Activated T-helper 17 cell treated with anti-CD3 and anti-CD28 coated beads, Interleukin-2, amount 50 U/mL, for 72 hours (primary cell): Measurements from ENCODE around the gene CAMK2B. TPM values are rescaled to one million over a fixed set of nuclear protein-coding genes. Genes with fewer than 3 reads are reported as not detected.
"Not testable (repeated sequence)": the region's sequence is repeated elsewhere in the genome, so short reads cannot be mapped to it uniquely, and the experiment has no call there.

Experiments used
- ATAC-seq: fragments of 150-1000 bp; cut with Tn5 transposase; replicated peaks from 2 replicates; pipeline ENCODE4 v1.10.0; 2021; ENCODE audit warnings: mild to moderate bottlenecking, moderate library complexity
- H3K27ac Mint-ChIP-seq: one replicate; pipeline ENCODE4 v1.8.0; 2022; ENCODE audit warnings: mixed read lengths
- H3K27me3 Mint-ChIP-seq: one replicate; pipeline ENCODE4 v1.8.0; 2022; ENCODE audit warnings: mixed read lengths
- H3K36me3 Mint-ChIP-seq: one replicate; pipeline ENCODE4 v1.8.0; 2022; ENCODE audit warnings: low read depth, mild to moderate bottlenecking, mixed read lengths
- H3K4me1 Mint-ChIP-seq: one replicate; pipeline ENCODE4 v1.8.0; 2022; ENCODE audit warnings: mixed read lengths
- H3K4me3 Mint-ChIP-seq: one replicate; pipeline ENCODE4 v1.8.0; 2022; ENCODE audit warnings: mild to moderate bottlenecking, mixed read lengths
- H3K9me3 Mint-ChIP-seq: one replicate; pipeline ENCODE4 v1.8.0; 2022; ENCODE audit warnings: mixed read lengths
- total RNA-seq, 2 donors: library from RNA; stranded (reverse); gene quantifications; one replicate each; pipeline ENCODE4 v1.2.3, GENCODE V29; 2022

CAMK2B gene
- total RNA-seq, 2 donors from 2014 or later: 1.0 to 1.7 TPM

GRCh38 chr7:44200163-44200562, 125.2 kb downstream of the CAMK2B start:
- not testable (repeated sequence) for H3K9me3 Mint-ChIP-seq
- peak overlapping the region; percentile 81 for H3K4me3 Mint-ChIP-seq

DNA sequence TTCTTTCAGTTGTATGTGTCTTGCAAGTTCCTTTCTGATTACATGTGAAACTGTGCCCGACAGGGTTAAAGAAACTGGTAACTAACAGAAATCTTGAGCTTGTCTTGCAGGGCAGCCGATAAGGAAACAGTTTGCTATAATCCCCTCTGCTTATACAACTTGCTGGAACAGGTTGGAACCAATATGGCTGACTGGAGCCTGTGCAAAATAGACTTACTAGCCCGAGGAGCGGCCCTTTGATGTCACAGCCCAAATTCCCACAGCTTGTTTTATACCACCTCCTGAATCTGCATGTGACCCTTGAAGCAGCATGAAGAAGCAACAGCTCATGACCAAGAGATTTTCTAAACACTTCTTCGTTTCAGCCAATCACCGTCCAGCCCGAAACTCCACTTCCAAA, 127.9 kb downstream of the CAMK2B start:
- no peak for ATAC-seq

More at GRCh38 chr7:44200163-44200562, 125.2 kb downstream of the CAMK2B start:
- peaks cover 18% of the 10 kb centered on the region for H3K36me3 Mint-ChIP-seq
- H3K27ac Mint-ChIP-seq, ATAC-seq, H3K27me3 Mint-ChIP-seq: not testable (repeated sequence)
- peaks cover 22% of the 10 kb centered on the region for H3K4me1 Mint-ChIP-seq

GRCh38 chr7:44196450-44196872, 128.9 kb downstream of the CAMK2B start:
- H3K27ac Mint-ChIP-seq: no peak overlapping the region
- H3K36me3 Mint-ChIP-seq: no peaks in the 10 kb centered on the region
- H3K27me3 Mint-ChIP-seq: peaks cover 14% of the 10 kb centered on the region
- ATAC-seq: no peak
- H3K4me1 Mint-ChIP-seq: peaks cover 3% of the 10 kb centered on the region
- H3K9me3 Mint-ChIP-seq: no peaks in the 10 kb centered on the region
- no peak overlapping the region for H3K4me3 Mint-ChIP-seq

More for the DNA sequence above, 127.9 kb downstream of the CAMK2B start:
- Mint-ChIP-seq H3K4me3 (no peak overlapping the region), H3K4me1 (peaks cover 13% of the 10 kb centered on the region), H3K27me3 (peaks cover 12% of the 10 kb centered on the region), H3K27ac (no peak overlapping the region), H3K9me3 (no peaks in the 10 kb centered on the region), H3K36me3 (no peaks in the 10 kb centered on the region)

GRCh38 chr7:44195889-44196288, 129.5 kb downstream of the CAMK2B start:
- H3K36me3 Mint-ChIP-seq: no peaks in the 10 kb centered on the region
- peaks cover 3% of the 10 kb centered on the region for H3K4me1 Mint-ChIP-seq
- H3K4me3 Mint-ChIP-seq: no peak overlapping the region
- no peaks in the 10 kb centered on the region for H3K9me3 Mint-ChIP-seq
- peaks cover 14% of the 10 kb centered on the region for H3K27me3 Mint-ChIP-seq
- H3K27ac Mint-ChIP-seq: no peak overlapping the region
- ATAC-seq: no peak

- Mint-ChIP-seq H3K27ac (no peak overlapping the region), H3K4me3 (no peak overlapping the region), H3K9me3 (no peaks in the 10 kb centered on the region), H3K27me3 (peaks cover 14% of the 10 kb centered on the region), H3K36me3 (no peaks in the 10 kb centered on the region), H3K4me1 (peaks cover 3% of the 10 kb centered on the region)
- ATAC-seq: no peak
Observed at GRCh38 chr7:44194562-44195145, 130.7 kb downstream of the CAMK2B start.

GRCh38 chr7:44194069-44194468, 131.3 kb downstream of the CAMK2B start:
- Mint-ChIP-seq H3K4me3 (no peak overlapping the region), H3K27ac (peak overlapping the region; percentile 5), H3K36me3 (no peaks in the 10 kb centered on the region), H3K4me1 (peaks cover 3% of the 10 kb centered on the region), H3K27me3 (peaks cover 14% of the 10 kb centered on the region), H3K9me3 (no peaks in the 10 kb centered on the region)
- ATAC-seq: peak; percentile 90

GRCh38 chr7:44193011-44193802, 132.2 kb downstream of the CAMK2B start:
- Mint-ChIP-seq H3K27ac (no peak overlapping the region), H3K36me3 (no peaks in the 10 kb centered on the region), H3K27me3 (peaks cover 14% of the 10 kb centered on the region), H3K4me1 (peaks cover 3% of the 10 kb centered on the region), H3K4me3 (no peak overlapping the region), H3K9me3 (no peaks in the 10 kb centered on the region)
- peak; percentile 38 for ATAC-seq

DNA sequence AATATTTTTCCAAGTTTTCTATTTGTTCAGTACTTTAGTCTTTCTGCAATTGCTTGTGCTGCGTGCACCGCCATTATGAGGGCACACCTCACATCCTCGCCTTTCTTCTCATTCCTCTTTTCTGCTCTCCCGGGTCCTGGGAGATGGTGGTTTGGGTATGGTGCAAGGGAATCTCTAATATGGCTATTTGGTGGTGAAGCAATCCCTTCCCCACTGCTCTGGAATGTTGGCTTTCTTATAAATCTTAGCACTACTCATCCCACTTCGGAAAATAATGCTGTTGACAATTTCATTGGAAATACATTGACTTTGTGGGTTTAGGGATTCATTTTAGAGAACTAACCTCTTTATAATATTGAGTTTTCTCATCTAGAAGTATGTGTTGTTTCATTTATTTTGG, 134.2 kb downstream of the CAMK2B start:
- H3K36me3 Mint-ChIP-seq: no peaks in the 10 kb centered on the region
- H3K4me1 Mint-ChIP-seq: peaks cover 3% of the 10 kb centered on the region
- H3K4me3 Mint-ChIP-seq: no peak overlapping the region
- no peak overlapping the region for H3K27ac Mint-ChIP-seq
- ATAC-seq: no peak
- no peaks in the 10 kb centered on the region for H3K9me3 Mint-ChIP-seq
- H3K27me3 Mint-ChIP-seq: peaks cover 12% of the 10 kb centered on the region

DNA sequence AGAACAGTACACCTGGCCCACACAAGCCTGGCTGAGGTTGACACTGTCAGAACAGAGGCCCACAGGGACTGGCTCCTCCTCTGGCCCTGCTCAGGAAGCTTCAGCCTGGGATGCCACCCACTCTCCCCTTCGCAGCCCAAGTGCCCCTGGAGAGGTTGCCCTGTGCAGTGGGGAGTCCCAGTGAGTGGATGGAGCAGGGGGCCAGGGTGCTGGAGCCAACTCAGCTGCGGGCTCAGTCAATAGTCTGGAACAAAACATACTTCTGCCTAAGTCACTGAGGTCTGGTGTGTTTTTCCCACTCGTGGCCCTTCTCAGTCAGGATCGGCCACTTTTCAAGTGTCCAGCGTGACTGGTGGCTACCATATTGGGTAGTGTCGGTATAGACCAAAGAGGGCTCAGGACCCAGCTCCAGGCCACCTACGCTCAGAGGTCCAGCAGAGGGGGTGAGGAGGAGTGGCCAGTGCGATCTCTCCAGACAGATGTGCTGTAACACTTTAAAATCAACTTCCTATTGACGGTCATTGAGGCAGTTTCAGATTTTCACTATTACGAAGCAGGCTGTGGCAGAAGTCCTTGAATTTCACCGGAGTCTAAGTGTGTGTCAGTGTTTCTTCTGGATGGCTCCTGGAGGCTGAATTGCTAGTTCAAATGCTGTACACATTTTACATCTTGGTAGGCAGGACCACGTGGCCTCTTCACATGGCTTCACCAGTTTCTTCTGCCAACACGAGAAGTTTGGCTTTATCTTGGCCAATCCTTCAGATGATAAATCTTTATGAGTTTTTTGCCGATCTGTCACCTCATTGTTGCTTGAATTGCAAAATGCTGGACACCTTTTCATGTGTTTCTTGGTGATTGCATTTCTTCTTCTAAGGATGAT, 135.2 kb downstream of the CAMK2B start:
- no peaks in the 10 kb centered on the region for H3K9me3 Mint-ChIP-seq
- H3K27ac Mint-ChIP-seq: no peak overlapping the region
- peaks cover 3% of the 10 kb centered on the region for H3K4me1 Mint-ChIP-seq
- H3K4me3 Mint-ChIP-seq: no peak overlapping the region
- no peaks in the 10 kb centered on the region for H3K36me3 Mint-ChIP-seq
- H3K27me3 Mint-ChIP-seq: peaks cover 12% of the 10 kb centered on the region
- ATAC-seq: no peak

- Mint-ChIP-seq H3K4me3 (no peak within 1 kb of the TSS), H3K9me3 (no peaks in the 10 kb centered on the region), H3K36me3 (no peaks in the 10 kb centered on the region), H3K27me3 (peaks cover 12% of the 10 kb centered on the region), H3K27ac (no peak within 1 kb of the TSS), H3K4me1 (peaks cover 3% of the 10 kb centered on the region)
- ATAC-seq: no peak
Observed at GRCh38 chr7:44189286-44189992, 136.0 kb downstream of the CAMK2B start, which contains the start of gene GCK. Gene GCK (minus strand): TSS chr7:44189439. CDS start chr7:44188953, 486 bp downstream.

DNA sequence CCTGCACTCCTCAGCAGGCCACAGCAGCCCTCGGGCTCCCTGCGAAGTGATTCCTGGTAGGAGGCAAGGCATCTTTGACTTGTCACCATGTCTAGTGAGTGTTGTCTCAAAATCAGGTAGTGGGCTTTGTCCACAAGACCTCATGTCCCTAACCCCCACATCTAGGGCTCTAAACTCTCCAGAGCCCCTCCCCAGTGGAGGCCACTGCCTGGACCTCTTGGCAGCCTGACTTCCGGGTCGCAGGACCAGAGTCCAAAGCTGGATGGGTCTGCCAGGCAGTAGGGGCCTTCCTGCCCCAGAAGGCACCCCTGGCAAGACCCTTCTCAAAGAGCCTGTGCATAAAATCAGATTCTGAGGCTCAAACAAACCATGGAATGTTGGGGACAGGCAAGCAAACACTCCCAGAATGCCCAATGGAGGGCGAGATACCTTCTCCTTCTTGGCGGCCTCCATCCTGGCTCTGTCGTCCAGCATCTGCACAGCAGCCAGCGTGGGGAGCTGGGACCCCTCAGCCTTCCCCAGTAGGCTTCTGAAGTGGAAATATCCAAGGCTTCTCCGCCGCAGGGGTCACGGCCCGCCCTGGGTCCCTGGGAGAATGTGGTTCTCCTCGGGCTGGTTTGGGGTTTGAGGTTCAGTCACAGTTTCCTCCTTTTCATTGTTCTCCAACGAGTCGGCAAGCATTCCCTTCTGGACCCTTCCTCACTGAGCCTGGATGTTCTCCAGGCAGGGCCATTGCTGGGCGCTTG, 136.7 kb downstream of the CAMK2B start:
- Mint-ChIP-seq H3K4me1 (no peaks in the 10 kb centered on the region), H3K27ac (no peak overlapping the region), H3K27me3 (peaks cover 8% of the 10 kb centered on the region), H3K9me3 (no peaks in the 10 kb centered on the region), H3K36me3 (no peaks in the 10 kb centered on the region), H3K4me3 (no peak overlapping the region)
- no peak for ATAC-seq

- no peak overlapping the region for H3K4me3 Mint-ChIP-seq
- no peak overlapping the region for H3K27ac Mint-ChIP-seq
- no peak for ATAC-seq
- no peaks in the 10 kb centered on the region for H3K4me1 Mint-ChIP-seq
- H3K36me3 Mint-ChIP-seq: no peaks in the 10 kb centered on the region
- H3K9me3 Mint-ChIP-seq: no peaks in the 10 kb centered on the region
- H3K27me3 Mint-ChIP-seq: peaks cover 6% of the 10 kb centered on the region
Observed at GRCh38 chr7:44187636-44188416, 137.6 kb downstream of the CAMK2B start.

DNA sequence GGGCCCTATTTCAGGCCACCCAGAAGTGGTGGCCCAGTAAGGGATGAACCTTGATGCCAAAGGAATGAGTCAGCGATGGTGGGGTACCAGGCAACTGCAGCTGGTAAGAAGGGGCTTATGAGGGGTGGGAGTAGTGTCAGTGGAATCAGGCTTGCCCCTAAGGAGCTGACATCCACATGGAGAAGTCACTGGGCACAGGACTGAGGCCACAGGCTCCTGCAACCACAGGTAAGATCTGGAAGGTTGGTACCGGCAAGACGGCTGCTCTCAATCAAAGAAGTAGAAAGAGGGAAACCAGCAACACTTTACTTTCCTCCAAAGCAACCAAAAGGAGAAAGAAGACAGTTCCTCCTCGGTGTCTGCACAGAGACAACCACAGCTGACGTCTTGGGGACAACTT, 138.7 kb downstream of the CAMK2B start:
- H3K36me3 Mint-ChIP-seq: no peaks in the 10 kb centered on the region
- no peaks in the 10 kb centered on the region for H3K27me3 Mint-ChIP-seq
- H3K9me3 Mint-ChIP-seq: no peaks in the 10 kb centered on the region
- H3K27ac Mint-ChIP-seq: no peak overlapping the region
- no peak overlapping the region for H3K4me3 Mint-ChIP-seq
- no peaks in the 10 kb centered on the region for H3K4me1 Mint-ChIP-seq
- no peak for ATAC-seq
